ENCODE results near the gene SH3GL2. TPM values are rescaled to one million over a fixed set of nuclear protein-coding genes. Genes with fewer than 3 reads are reported as not detected.

Gene SH3GL2
- total and polyA plus RNA-seq, 2 donors (not counting 1 experiment from before 2014, with no cell fraction given) = not detected

DNA sequence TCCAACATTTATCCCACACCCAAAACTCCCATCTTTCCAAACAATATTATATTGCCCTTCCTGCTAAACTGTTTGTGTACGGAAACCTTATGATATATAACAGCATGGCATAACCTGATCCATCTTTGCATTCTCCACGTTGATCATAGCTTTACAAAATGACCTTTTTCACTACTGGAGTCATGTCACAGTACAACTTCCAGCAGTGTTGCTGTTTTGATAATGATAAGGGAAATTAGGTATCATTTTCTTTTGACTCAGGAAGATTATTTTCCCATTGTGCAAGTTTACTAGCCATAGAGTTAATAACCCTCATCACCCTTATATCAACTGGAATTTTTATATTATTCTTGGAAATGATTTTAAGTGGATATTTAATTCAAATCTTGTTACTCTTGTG, 57.5 kb downstream of the SH3GL2 start:
- H3K9me3 ChIP-seq (ENCODE audit: control extremely low read depth in 1 of 3, control insufficient read depth in 2 of 3, insufficient read depth in 1 of 3, low read length in 2 of 3) = no peaks in the 10 kb centered on the region
- no peak overlapping the region for H3K27ac Mint-ChIP-seq
- ChIA-PET CTCF (no interaction called here), POLR2A (no interaction called here)
- DNase-seq (no peak), ATAC-seq (ENCODE audit: low read depth) (no peak)
- no peaks in the 10 kb centered on the region for H3K27me3 ChIP-seq (replicated peaks in 1 of 4; ENCODE audit: control extremely low read depth in 1 of 4, control insufficient read depth in 3 of 4, insufficient read depth in 4 of 4, low read length in 3 of 4)
- no peaks in the 10 kb centered on the region for H3K27me3 Mint-ChIP-seq
- no peak overlapping the region for H3K9ac ChIP-seq (ENCODE audit: low read length)
- no peaks in the 10 kb centered on the region for H3K79me2 ChIP-seq (ENCODE audit: control insufficient read depth, insufficient read depth, low read length)
- no peaks in the 10 kb centered on the region for H3K4me1 ChIP-seq (ENCODE audit: control insufficient read depth in 2 of 2, insufficient read depth in 2 of 2, low read length in 2 of 2)
- H3K9me3 Mint-ChIP-seq (ENCODE audit: insufficient read depth) = no peaks in the 10 kb centered on the region
- no peak overlapping the region for H3K27ac ChIP-seq (ENCODE audit: low read length in 2 of 2)
- H3K4me2 ChIP-seq (replicated peaks; ENCODE audit: low read depth, low read length, poor library complexity, severe bottlenecking) = no peak overlapping the region
- intact Hi-C loops (cut with micrococcal nuclease) = no loop called here
- H3K4me3 ChIP-seq (ENCODE audit: control extremely low read depth in 1 of 5, extremely low read depth in 1 of 5, insufficient read depth in 1 of 5, low read depth in 2 of 5, low read length in 4 of 5) = no peak overlapping the region
- H4K20me1 ChIP-seq (ENCODE audit: control insufficient read depth, insufficient read depth, low read length, poor library complexity, severe bottlenecking) = no peaks in the 10 kb centered on the region
- no peak for TF ChIP-seq EZH2 (IDR thresholded peaks at IDR 0.05; ENCODE audit: borderline replicate concordance, insufficient read depth, low read depth, low read length, poor library complexity, severe bottlenecking)
- TF ChIP-seq, protein P1, sequence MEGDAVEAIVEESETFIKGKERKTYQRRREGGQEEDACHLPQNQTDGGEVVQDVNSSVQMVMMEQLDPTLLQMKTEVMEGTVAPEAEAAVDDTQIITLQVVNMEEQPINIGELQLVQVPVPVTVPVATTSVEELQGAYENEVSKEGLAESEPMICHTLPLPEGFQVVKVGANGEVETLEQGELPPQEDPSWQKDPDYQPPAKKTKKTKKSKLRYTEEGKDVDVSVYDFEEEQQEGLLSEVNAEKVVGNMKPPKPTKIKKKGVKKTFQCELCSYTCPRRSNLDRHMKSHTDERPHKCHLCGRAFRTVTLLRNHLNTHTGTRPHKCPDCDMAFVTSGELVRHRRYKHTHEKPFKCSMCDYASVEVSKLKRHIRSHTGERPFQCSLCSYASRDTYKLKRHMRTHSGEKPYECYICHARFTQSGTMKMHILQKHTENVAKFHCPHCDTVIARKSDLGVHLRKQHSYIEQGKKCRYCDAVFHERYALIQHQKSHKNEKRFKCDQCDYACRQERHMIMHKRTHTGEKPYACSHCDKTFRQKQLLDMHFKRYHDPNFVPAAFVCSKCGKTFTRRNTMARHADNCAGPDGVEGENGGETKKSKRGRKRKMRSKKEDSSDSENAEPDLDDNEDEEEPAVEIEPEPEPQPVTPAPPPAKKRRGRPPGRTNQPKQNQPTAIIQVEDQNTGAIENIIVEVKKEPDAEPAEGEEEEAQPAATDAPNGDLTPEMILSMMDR (IDR thresholded peaks at IDR 0.05) = no peak
- no peak overlapping the region for H2AFZ ChIP-seq (ENCODE audit: insufficient read depth, low read depth, low read length, poor library complexity, severe bottlenecking)
- WGBS (ENCODE audit: insufficient coverage) = no CpG with 5 or more reads among the region's 2 CpGs
- H3K4me3 Mint-ChIP-seq = no peak overlapping the region
- H3K36me3 ChIP-seq (replicated peaks in 1 of 2; ENCODE audit: control extremely low read depth in 1 of 2, control insufficient read depth in 1 of 2, extremely low read depth in 1 of 2, insufficient read depth in 2 of 2, low read length in 1 of 2) = no peaks in the 10 kb centered on the region
- no peaks in the 10 kb centered on the region for H3K4me1 Mint-ChIP-seq

DNA sequence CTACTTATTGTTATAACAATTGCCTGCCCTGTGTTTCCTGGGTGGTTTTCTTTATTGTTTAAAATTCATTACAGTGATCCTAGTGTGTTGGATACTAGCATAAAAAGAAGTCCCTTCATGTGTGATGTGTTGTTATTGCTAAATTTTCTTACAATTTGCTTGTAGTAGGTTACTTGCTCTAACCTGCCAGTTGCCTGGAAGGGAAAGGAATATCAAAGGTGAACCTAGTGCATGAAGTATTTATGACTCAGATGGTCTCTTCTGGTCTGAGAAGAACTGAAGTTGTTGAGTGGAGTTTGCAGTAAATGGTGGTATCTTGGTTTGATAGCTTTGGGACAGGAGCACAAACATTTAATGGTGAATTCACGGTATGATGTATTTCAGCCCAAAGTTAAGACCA, 58.0 kb downstream of the SH3GL2 start:
- ChIA-PET CTCF (no interaction called here), POLR2A (no interaction called here)
- Histone ChIP-seq H4K20me1 (ENCODE audit: control insufficient read depth, insufficient read depth, low read length, poor library complexity, severe bottlenecking) (no peaks in the 10 kb centered on the region), H3K36me3 (replicated peaks in 1 of 2; ENCODE audit: control extremely low read depth in 1 of 2, control insufficient read depth in 1 of 2, extremely low read depth in 1 of 2, insufficient read depth in 2 of 2, low read length in 1 of 2) (no peaks in the 10 kb centered on the region), H3K27me3 (replicated peaks in 1 of 4; ENCODE audit: control extremely low read depth in 1 of 4, control insufficient read depth in 3 of 4, insufficient read depth in 4 of 4, low read length in 3 of 4) (no peaks in the 10 kb centered on the region), H3K79me2 (ENCODE audit: control insufficient read depth, insufficient read depth, low read length) (no peaks in the 10 kb centered on the region), H3K4me1 (ENCODE audit: control insufficient read depth in 2 of 2, insufficient read depth in 2 of 2, low read length in 2 of 2) (no peaks in the 10 kb centered on the region), H3K27ac (ENCODE audit: low read length in 2 of 2) (no peak overlapping the region), H3K9me3 (ENCODE audit: control extremely low read depth in 1 of 3, control insufficient read depth in 2 of 3, insufficient read depth in 1 of 3, low read length in 2 of 3) (no peaks in the 10 kb centered on the region), H2AFZ (ENCODE audit: insufficient read depth, low read depth, low read length, poor library complexity, severe bottlenecking) (no peak overlapping the region), H3K9ac (ENCODE audit: low read length) (no peak overlapping the region), H3K4me3 (ENCODE audit: control extremely low read depth in 1 of 5, extremely low read depth in 1 of 5, insufficient read depth in 1 of 5, low read depth in 2 of 5, low read length in 4 of 5) (no peak overlapping the region), H3K4me2 (replicated peaks; ENCODE audit: low read depth, low read length, poor library complexity, severe bottlenecking) (no peak overlapping the region)
- no peak for ATAC-seq (ENCODE audit: low read depth)
- H3K27me3 Mint-ChIP-seq = no peaks in the 10 kb centered on the region
- intact Hi-C loops (cut with micrococcal nuclease) = no loop called here
- no peak for TF ChIP-seq EZH2 (IDR thresholded peaks at IDR 0.05; ENCODE audit: borderline replicate concordance, insufficient read depth, low read depth, low read length, poor library complexity, severe bottlenecking)
- TF ChIP-seq, protein P1 (IDR thresholded peaks at IDR 0.05) = no peak
- DNase-seq = no peak
- H3K9me3 Mint-ChIP-seq (ENCODE audit: insufficient read depth) = no peaks in the 10 kb centered on the region
- H3K27ac Mint-ChIP-seq = no peak overlapping the region
- WGBS (ENCODE audit: insufficient coverage) = no CpG with 5 or more reads among the region's 1 CpG
- no peaks in the 10 kb centered on the region for H3K4me1 Mint-ChIP-seq
- no peak overlapping the region for H3K4me3 Mint-ChIP-seq
